Dendritic cell treated with granulocyte-macrophage colony-stimulating factor and Interleukin-4, amounts not matched to agents 40 ng/mL and 50 ng/mL, for 4 days (primary cell): ENCODE data around the gene BTNL2.

Experiments used
- H3K27ac Mint-ChIP-seq: one replicate; pipeline ENCODE4 v1.8.0; 2022; ENCODE audit warnings: mild to moderate bottlenecking, mixed read lengths
- H3K27me3 Mint-ChIP-seq: one replicate; pipeline ENCODE4 v1.8.0; 2022; ENCODE audit warnings: mild to moderate bottlenecking, mixed read lengths
- H3K36me3 Mint-ChIP-seq: one replicate; pipeline ENCODE4 v1.8.0; 2022; ENCODE audit warnings: low read depth, mixed read lengths
- H3K4me1 Mint-ChIP-seq: one replicate; pipeline ENCODE4 v1.8.0; 2022; ENCODE audit warnings: low read depth, mixed read lengths
- H3K4me3 Mint-ChIP-seq: one replicate; pipeline ENCODE4 v1.8.0; 2022; ENCODE audit warnings: mild to moderate bottlenecking, moderate library complexity, mixed read lengths
- H3K9me3 Mint-ChIP-seq: one replicate; pipeline ENCODE4 v1.8.0; 2022; ENCODE audit warnings: mixed read lengths
- intact Hi-C: fragments of 100-400 bp; cut with micrococcal nuclease; formaldehyde crosslinking; loops from one replicate; pipeline ENCODE4 v1.15.0; 2022

The BTNL2 gene

GRCh38 chr6:32431142-32431541 is 24.2 kb upstream of the BTNL2 start:
- no peaks in the 10 kb centered on the region for H3K27me3 Mint-ChIP-seq
- no peak overlapping the region for H3K4me3 Mint-ChIP-seq
- no peak overlapping the region for H3K27ac Mint-ChIP-seq
- peaks cover 21% of the 10 kb centered on the region for H3K4me1 Mint-ChIP-seq
- intact Hi-C loops: loop anchor here (5.0 kb wide), 2 partner anchors 271 to 356 kb away; no protein-coding TSS in a partner anchor
- no peaks in the 10 kb centered on the region for H3K9me3 Mint-ChIP-seq
- H3K36me3 Mint-ChIP-seq: no peaks in the 10 kb centered on the region

GRCh38 chr6:32430179-32430578 is 23.2 kb upstream of the BTNL2 start:
- intact Hi-C loops: loop anchor here (5.0 kb wide), 2 partner anchors 272 to 357 kb away; no protein-coding TSS in a partner anchor
- H3K4me3 Mint-ChIP-seq: no peak overlapping the region
- no peaks in the 10 kb centered on the region for H3K9me3 Mint-ChIP-seq
- no peaks in the 10 kb centered on the region for H3K36me3 Mint-ChIP-seq
- H3K4me1 Mint-ChIP-seq: peaks cover 12% of the 10 kb centered on the region
- no peaks in the 10 kb centered on the region for H3K27me3 Mint-ChIP-seq
- H3K27ac Mint-ChIP-seq: no peak overlapping the region

- Mint-ChIP-seq H3K36me3 (no peaks in the 10 kb centered on the region), H3K4me1 (peaks cover 11% of the 10 kb centered on the region), H3K4me3 (no peak overlapping the region), H3K27ac (no peak overlapping the region), H3K27me3 (no peaks in the 10 kb centered on the region), H3K9me3 (no peaks in the 10 kb centered on the region)
- intact Hi-C loops: no loop called here
Measured at GRCh38 chr6:32427934-32428474, 21.0 kb upstream of the BTNL2 start.

GRCh38 chr6:32427218-32427617 is 20.2 kb upstream of the BTNL2 start:
- Mint-ChIP-seq H3K9me3 (no peaks in the 10 kb centered on the region), H3K27ac (no peak overlapping the region), H3K27me3 (peaks cover 4% of the 10 kb centered on the region), H3K4me1 (peaks cover 7% of the 10 kb centered on the region), H3K36me3 (no peaks in the 10 kb centered on the region), H3K4me3 (no peak overlapping the region)
- intact Hi-C loops: no loop called here

GRCh38 chr6:32426338-32426737 is 19.4 kb upstream of the BTNL2 start:
- no peak overlapping the region for H3K4me3 Mint-ChIP-seq
- intact Hi-C loops: no loop called here
- H3K27ac Mint-ChIP-seq: no peak overlapping the region
- peaks cover 6% of the 10 kb centered on the region for H3K27me3 Mint-ChIP-seq
- H3K9me3 Mint-ChIP-seq: no peaks in the 10 kb centered on the region
- H3K36me3 Mint-ChIP-seq: no peaks in the 10 kb centered on the region
- H3K4me1 Mint-ChIP-seq: peaks cover 7% of the 10 kb centered on the region

GRCh38 chr6:32424589-32425300 is 17.8 kb upstream of the BTNL2 start:
- Mint-ChIP-seq H3K36me3 (no peaks in the 10 kb centered on the region), H3K4me3 (no peak overlapping the region), H3K9me3 (no peaks in the 10 kb centered on the region), H3K27ac (no peak overlapping the region), H3K27me3 (peaks cover 17% of the 10 kb centered on the region), H3K4me1 (peaks cover 7% of the 10 kb centered on the region)
- intact Hi-C loops: no loop called here

GRCh38 chr6:32416036-32416435 is 9.1 kb upstream of the BTNL2 start:
- H3K4me1 Mint-ChIP-seq: peaks cover 22% of the 10 kb centered on the region
- intact Hi-C loops: no loop called here

GRCh38 chr6:32415521-32416019 is 8.6 kb upstream of the BTNL2 start:
- peaks cover 22% of the 10 kb centered on the region for H3K4me1 Mint-ChIP-seq
- intact Hi-C loops: loop anchor here (2.0 kb wide), 2 partner anchors 285 to 371 kb away; no protein-coding TSS in a partner anchor
- no peaks in the 10 kb centered on the region for H3K36me3 Mint-ChIP-seq
- no peak overlapping the region for H3K27ac Mint-ChIP-seq
- H3K27me3 Mint-ChIP-seq: peaks cover 53% of the 10 kb centered on the region
- H3K4me3 Mint-ChIP-seq: peak overlapping the region; percentile 46
- H3K9me3 Mint-ChIP-seq: no peaks in the 10 kb centered on the region

More at GRCh38 chr6:32416036-32416435, 9.1 kb upstream of the BTNL2 start:
- Mint-ChIP-seq H3K4me3 (peak overlapping the region; percentile 46), H3K36me3 (no peaks in the 10 kb centered on the region), H3K9me3 (no peaks in the 10 kb centered on the region), H3K27me3 (peaks cover 57% of the 10 kb centered on the region), H3K27ac (no peak overlapping the region)

- intact Hi-C loops: loop anchor here (2.0 to 5.0 kb wide), 4 partner anchors 166 to 454 kb away; no protein-coding TSS in a partner anchor
- no peaks in the 10 kb centered on the region for H3K9me3 Mint-ChIP-seq
- H3K4me1 Mint-ChIP-seq: peaks cover 22% of the 10 kb centered on the region
- H3K36me3 Mint-ChIP-seq: no peaks in the 10 kb centered on the region
- no peak overlapping the region for H3K4me3 Mint-ChIP-seq
- H3K27ac Mint-ChIP-seq: no peak overlapping the region
- peaks cover 44% of the 10 kb centered on the region for H3K27me3 Mint-ChIP-seq
Measured at GRCh38 chr6:32413427-32414047, 6.6 kb upstream of the BTNL2 start.

- intact Hi-C loops: loop anchor here (5.0 kb wide), 2 partner anchors 164 to 456 kb away; no protein-coding TSS in a partner anchor
- Mint-ChIP-seq H3K9me3 (no peaks in the 10 kb centered on the region), H3K4me1 (peaks cover 22% of the 10 kb centered on the region), H3K36me3 (no peaks in the 10 kb centered on the region), H3K27ac (no peak overlapping the region), H3K4me3 (no peak overlapping the region), H3K27me3 (peaks cover 56% of the 10 kb centered on the region)
Measured at GRCh38 chr6:32411566-32412327, 4.8 kb upstream of the BTNL2 start.

GRCh38 chr6:32410906-32411305 is 3.9 kb upstream of the BTNL2 start:
- H3K9me3 Mint-ChIP-seq: no peaks in the 10 kb centered on the region
- H3K27ac Mint-ChIP-seq: no peak overlapping the region
- no peak overlapping the region for H3K4me3 Mint-ChIP-seq
- H3K36me3 Mint-ChIP-seq: no peaks in the 10 kb centered on the region
- peaks cover 19% of the 10 kb centered on the region for H3K4me1 Mint-ChIP-seq
- intact Hi-C loops: loop anchor here (5.0 kb wide), 2 partner anchors 164 to 456 kb away; no protein-coding TSS in a partner anchor
- H3K27me3 Mint-ChIP-seq: peaks cover 63% of the 10 kb centered on the region

GRCh38 chr6:32406197-32406596 is 784 bp downstream of the BTNL2 start:
- no peak overlapping the region for H3K4me3 Mint-ChIP-seq
- no peaks in the 10 kb centered on the region for H3K4me1 Mint-ChIP-seq
- no peaks in the 10 kb centered on the region for H3K9me3 Mint-ChIP-seq
- peaks cover 46% of the 10 kb centered on the region for H3K27me3 Mint-ChIP-seq
- H3K36me3 Mint-ChIP-seq: no peaks in the 10 kb centered on the region
- H3K27ac Mint-ChIP-seq: no peak overlapping the region
- intact Hi-C loops: no loop called here

GRCh38 chr6:32405656-32406055 is 1.3 kb downstream of the BTNL2 start:
- Mint-ChIP-seq H3K4me1 (no peaks in the 10 kb centered on the region), H3K9me3 (no peaks in the 10 kb centered on the region), H3K27ac (no peak overlapping the region), H3K36me3 (no peaks in the 10 kb centered on the region), H3K27me3 (peaks cover 48% of the 10 kb centered on the region), H3K4me3 (no peak overlapping the region)
- intact Hi-C loops: no loop called here
